Left colon (tissue), 2 donors: ENCODE measurements around the gene GAREM1. TPM values are rescaled to one million over a fixed set of nuclear protein-coding genes. Genes with fewer than 3 reads are reported as not detected.

Source experiments
- ATAC-seq: fragments of 200-7000 bp; cut with Tn5 transposase; one replicate; pipeline ENCODE4 v1.9.1; 2020; ENCODE audit warnings: mild to moderate bottlenecking, moderate library complexity
- DNase-seq, 2 donors: peaks; one replicate each; pipeline ENCODE4 v3.0.0-alpha.2; 2020
- intact Hi-C, 2 donors: fragments of 100-400 bp; cut with DNase I in 1 of 2; cut with micrococcal nuclease in 1 of 2; formaldehyde crosslinking; loops; one replicate each; pipeline versions ENCODE4 v1.11.2 to v1.14.0; 2022; cut with DNase I, micrococcal nuclease
- total RNA-seq, 2 donors: library from RNA; stranded (reverse); fragmentation: NEBNext Ultra II Directional; extraction: Animal tissue kit (Norgen Biotek cat#: 25700); gene quantifications; one replicate each; pipeline ENCODE4 v1.2.1, GENCODE V29; 2021
- donor health status: DM: no; HTN: no; CAD: no.
- donor health status: DM: yes; HTN: yes; CAD: no.

Gene GAREM1
- total RNA-seq, 2 donors from 2014 or later, result 21.9 to 23.6 TPM

GRCh38 chr18:32461709-32462272 is 8.9 kb downstream of the GAREM1 start:
- intact Hi-C loops, result loop anchor here in 1 of 2 donors (10.0 kb wide), 1 partner anchor 177 kb away; no protein-coding TSS in a partner anchor
- DNase-seq, result no peak
- no peak for ATAC-seq

- DNase-seq (no peak), ATAC-seq (peak; percentile 94)
- intact Hi-C loops, result loop anchor here in 1 of 2 donors (10.0 kb wide), 1 partner anchor 175 kb away; no protein-coding TSS in a partner anchor
Measured at GRCh38 chr18:32460171-32460731, 10.4 kb downstream of the GAREM1 start.

- ATAC-seq, result no peak
- intact Hi-C loops, result loop anchor here in 1 of 2 donors (10.0 kb wide), 1 partner anchor 175 kb away; no protein-coding TSS in a partner anchor
- no peak for DNase-seq
Measured at GRCh38 chr18:32459361-32460101, 11.2 kb downstream of the GAREM1 start.

- no peak for DNase-seq
- intact Hi-C loops, result no loop called here
- ATAC-seq, result no peak
Measured at GRCh38 chr18:32455361-32455760, 15.3 kb downstream of the GAREM1 start.

DNA sequence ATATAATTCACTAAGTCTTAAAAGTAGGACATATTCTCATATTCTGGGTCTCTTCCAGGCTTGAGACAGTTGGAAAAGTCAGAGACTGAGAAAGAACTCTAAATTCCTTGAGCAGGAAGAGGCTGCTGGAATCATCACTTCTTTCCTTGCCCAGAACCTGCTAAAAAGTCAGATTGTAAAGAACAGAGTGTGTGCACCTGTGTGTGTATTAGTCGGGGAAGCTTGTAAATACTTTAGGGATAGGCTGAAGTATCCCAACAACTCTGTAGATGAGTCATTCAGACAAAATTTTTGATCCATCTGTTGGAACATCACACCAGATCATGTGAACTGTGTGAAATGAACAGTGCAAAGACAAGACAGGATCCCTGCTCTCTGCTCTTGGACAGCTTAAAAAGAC is 16.1 kb downstream of the GAREM1 start:
- ATAC-seq (no peak), DNase-seq (no peak)
- intact Hi-C loops, result no loop called here

DNA sequence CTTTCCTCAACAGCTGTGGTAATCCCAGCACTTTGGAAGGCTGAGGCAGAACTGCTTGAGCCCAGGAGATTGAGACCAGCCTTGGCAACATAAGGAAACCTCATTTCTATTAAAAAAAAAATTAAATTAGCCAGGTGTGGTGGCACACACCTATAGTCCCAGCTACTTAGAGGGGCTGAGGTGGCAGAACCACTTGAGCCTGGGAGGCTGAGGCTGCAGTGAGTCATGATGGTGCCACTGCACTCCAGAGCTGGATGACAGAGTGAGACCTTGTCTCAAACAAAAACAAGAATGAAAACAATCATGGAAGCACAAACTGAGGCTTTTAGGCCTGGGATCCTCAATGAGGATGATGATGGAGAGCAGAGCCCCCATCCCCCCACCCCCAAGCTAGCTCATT is 19.8 kb downstream of the GAREM1 start:
- no peak for DNase-seq
- ATAC-seq, result no peak
- intact Hi-C loops, result no loop called here

DNA sequence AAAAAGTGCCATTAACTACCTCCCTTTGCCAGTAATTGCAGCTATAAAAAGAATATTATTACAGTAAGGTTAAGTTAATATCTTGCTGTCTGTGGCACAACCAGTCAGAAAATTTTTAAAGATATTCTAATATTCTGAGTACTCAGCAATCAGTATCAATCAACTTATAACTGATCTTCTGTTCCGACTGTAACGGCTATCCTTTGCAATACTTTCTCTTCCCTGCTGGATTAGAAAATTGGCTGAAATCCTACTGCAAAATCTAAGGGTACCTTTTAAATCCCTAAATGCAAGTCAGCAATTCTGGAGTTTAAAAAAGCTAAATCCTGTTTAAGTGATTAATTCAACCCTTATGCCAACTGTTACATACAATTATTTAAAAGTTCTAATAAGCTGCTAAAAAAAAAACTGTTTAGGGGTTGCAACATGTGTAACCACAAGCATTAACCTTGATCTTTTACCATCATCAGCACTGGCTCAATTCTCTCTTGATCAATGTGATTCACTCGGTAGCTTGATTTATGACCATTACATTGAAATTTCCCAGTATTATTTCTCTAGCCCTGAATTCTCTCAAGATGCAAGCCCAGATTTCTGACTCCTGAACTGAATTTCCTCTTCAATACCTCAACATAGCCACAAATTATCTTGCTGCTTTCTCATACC is 20.5 kb downstream of the GAREM1 start:
- ATAC-seq, result no peak
- DNase-seq, result no peak
- intact Hi-C loops, result no loop called here

DNA sequence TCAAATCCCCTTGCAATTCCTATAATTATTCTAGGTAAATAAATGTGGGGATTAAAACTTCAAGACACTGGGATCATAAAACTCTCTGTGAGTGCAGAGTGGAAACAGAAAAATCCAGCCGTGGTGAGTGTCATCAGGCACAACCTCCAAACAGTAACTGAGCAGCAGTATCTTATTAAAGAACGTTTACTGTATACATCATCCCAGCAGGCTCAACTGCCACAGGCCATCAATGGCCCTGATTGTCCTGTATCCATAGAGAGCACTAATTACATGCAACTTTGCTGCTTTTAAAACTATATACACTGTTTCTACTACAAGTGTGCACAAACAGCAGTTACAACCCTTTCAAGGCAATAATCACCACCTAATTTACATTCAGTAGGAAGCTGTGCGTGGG is 23.9 kb downstream of the GAREM1 start:
- no peak for ATAC-seq
- DNase-seq, result no peak
- intact Hi-C loops, result no loop called here

- ATAC-seq, result no peak
- intact Hi-C loops, result no loop called here
- no peak for DNase-seq
Measured at GRCh38 chr18:32445846-32446245, 24.8 kb downstream of the GAREM1 start.

DNA sequence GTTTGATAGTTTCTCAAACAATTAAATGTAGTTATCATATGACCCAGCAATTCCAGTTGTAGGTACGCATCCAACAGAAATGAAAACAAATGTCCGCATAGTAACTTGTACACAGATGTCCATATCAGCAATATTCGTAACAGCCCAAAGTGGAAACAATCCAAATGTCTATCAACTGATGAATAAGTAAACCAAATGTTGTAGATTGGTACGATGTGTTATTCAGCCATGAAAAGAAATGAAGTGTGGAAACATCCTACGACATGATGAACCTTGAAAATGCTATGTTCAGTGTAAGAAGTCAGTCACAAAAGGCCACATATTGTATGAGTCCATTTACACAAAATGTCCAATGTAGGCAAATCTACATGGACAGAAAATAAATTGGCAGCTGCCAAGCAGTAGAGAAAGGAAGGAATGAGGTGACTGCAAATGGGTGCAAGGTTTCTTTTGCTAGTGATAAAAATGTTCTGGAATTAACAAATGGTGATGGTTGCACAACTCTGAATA is 26.9 kb downstream of the GAREM1 start:
- intact Hi-C loops, result no loop called here
- DNase-seq, result no peak
- ATAC-seq, result no peak

GRCh38 chr18:32443033-32443705 is 27.5 kb downstream of the GAREM1 start:
- intact Hi-C loops, result no loop called here
- DNase-seq, result no peak

DNA sequence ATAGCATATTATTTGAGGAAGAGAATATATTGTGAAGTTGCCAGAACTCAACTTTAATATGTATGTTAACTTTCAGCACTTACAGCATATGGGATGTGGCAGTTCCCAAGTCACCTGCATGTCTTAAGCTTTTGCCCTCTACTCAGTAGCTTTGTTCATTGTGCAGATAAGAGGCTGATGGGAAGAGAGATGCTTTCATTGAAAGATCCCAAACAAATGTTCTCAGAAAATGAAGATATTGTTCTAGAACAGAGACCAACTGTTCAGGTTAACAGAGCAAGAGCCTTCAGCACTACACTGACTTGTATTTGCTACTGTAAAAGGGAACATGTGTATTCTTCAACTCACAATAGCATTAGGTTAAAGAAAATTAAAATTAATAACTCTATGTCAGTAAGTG is 28.1 kb downstream of the GAREM1 start:
- intact Hi-C loops, result no loop called here
- no peak for ATAC-seq
- no peak for DNase-seq

More at GRCh38 chr18:32443033-32443705, 27.5 kb downstream of the GAREM1 start:
- no peak for ATAC-seq

DNA sequence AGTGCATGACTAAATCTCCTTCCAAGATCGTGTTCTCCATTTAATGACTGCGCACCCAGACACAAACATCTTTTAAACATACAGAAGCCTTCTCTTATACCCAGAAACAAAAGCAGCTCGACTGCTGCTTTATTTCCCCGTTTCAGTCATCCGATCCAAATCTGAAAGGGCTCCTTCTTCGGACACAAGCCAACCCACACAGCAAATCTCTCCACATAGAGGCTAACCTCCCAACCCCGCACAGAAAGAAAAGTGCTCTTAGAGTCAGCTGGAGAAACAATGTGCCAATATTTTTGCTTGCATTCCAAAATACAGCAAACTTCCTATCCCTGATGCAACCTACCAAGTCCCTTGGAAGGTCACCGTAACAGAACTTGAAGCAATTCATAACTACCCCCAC is 29.1 kb downstream of the GAREM1 start:
- intact Hi-C loops, result no loop called here
- DNase-seq (no peak), ATAC-seq (no peak)

- ATAC-seq, result no peak
- no peak for DNase-seq
- intact Hi-C loops, result no loop called here
Measured at GRCh38 chr18:32440518-32440917, 30.2 kb downstream of the GAREM1 start.

- peak; percentile 42 for ATAC-seq
- no peak for DNase-seq
- intact Hi-C loops, result no loop called here
Measured at GRCh38 chr18:32439802-32440201, 30.9 kb downstream of the GAREM1 start.

- no peak for DNase-seq
Measured at GRCh38 chr18:32439241-32439640, 31.4 kb downstream of the GAREM1 start.

GRCh38 chr18:32438173-32438572 is 32.5 kb downstream of the GAREM1 start:
- peak; percentile 44 for ATAC-seq
- intact Hi-C loops, result no loop called here
- no peak for DNase-seq

More at GRCh38 chr18:32439241-32439640, 31.4 kb downstream of the GAREM1 start:
- intact Hi-C loops, result no loop called here
- no peak for ATAC-seq

GRCh38 chr18:32437100-32437834 is 33.4 kb downstream of the GAREM1 start:
- DNase-seq (no peak), ATAC-seq (no peak)
- intact Hi-C loops, result no loop called here
